Astrocyte (in vitro differentiated cells and primary cell): ENCODE data around the gene RAB3D. TPM values are rescaled to one million over a fixed set of nuclear protein-coding genes. Genes with fewer than 3 reads are reported as not detected.

Experiments
- DNase-seq: peaks from one replicate; pipeline ENCODE4 v3.0.0-alpha.2; 2010; ENCODE audit warnings: low read depth
- FAIRE-seq: peaks from 2 replicates; lab custom pipeline; 2011; peaks lifted over from hg19 to GRCh38; lab: Jason Lieb, UNC
- H2AFZ ChIP-seq: 2 replicates; pipeline ENCODE4 v1.6.0; 2012; ENCODE audit warnings: low read depth, low read length, inconsistent platforms
- H3K27ac ChIP-seq: 2 replicates; pipeline ENCODE4 v1.5.1; 2011; ENCODE audit warnings: low read depth, low read length, inconsistent platforms
- H3K27me3 ChIP-seq: 2 replicates; pipeline ENCODE4 v1.6.0; 2011; ENCODE audit warnings: low read length, inconsistent platforms; ENCODE audit not compliant: insufficient read depth
- H3K36me3 ChIP-seq: 2 replicates; pipeline ENCODE4 v1.5.1; 2011; ENCODE audit warnings: low read length, inconsistent platforms; ENCODE audit not compliant: insufficient read depth
- H3K4me1 ChIP-seq: 2 replicates; pipeline ENCODE4 v1.5.1; 2011; ENCODE audit warnings: low read length, inconsistent platforms; ENCODE audit not compliant: insufficient read depth
- H3K4me2 ChIP-seq: 2 replicates; pipeline ENCODE4 v1.6.0; 2012; ENCODE audit warnings: low read length, inconsistent platforms
- H3K4me3 ChIP-seq: 2 replicates; pipeline ENCODE4 v1.5.1; 2011; ENCODE audit warnings: low read depth, mild to moderate bottlenecking, low read length, inconsistent platforms; ENCODE audit not compliant: insufficient read depth
- H3K79me2 ChIP-seq: 2 replicates; pipeline ENCODE4 v1.6.0; 2012; ENCODE audit warnings: mild to moderate bottlenecking, low read length, inconsistent platforms; ENCODE audit not compliant: insufficient read depth
- H3K9ac ChIP-seq: 2 replicates; pipeline ENCODE4 v1.6.0; 2012; ENCODE audit warnings: mild to moderate bottlenecking, low read length, inconsistent platforms
- H3K9me3 ChIP-seq: 2 replicates; pipeline ENCODE4 v1.5.1; 2012; ENCODE audit warnings: low read depth, mild to moderate bottlenecking, low read length, inconsistent platforms; ENCODE audit not compliant: insufficient read depth
- H4K20me1 ChIP-seq: 2 replicates; pipeline ENCODE4 v1.6.0; 2012; ENCODE audit warnings: low read length, inconsistent platforms; ENCODE audit not compliant: insufficient read depth
- H3K27ac Mint-ChIP-seq: one replicate; pipeline ENCODE4 v1.8.0; 2021; ENCODE audit warnings: mild to moderate bottlenecking, mixed read lengths; ENCODE audit not compliant: unreplicated experiment
- H3K27me3 Mint-ChIP-seq: one replicate; pipeline ENCODE4 v1.8.0; 2021; ENCODE audit warnings: low read depth, mixed read lengths; ENCODE audit not compliant: unreplicated experiment
- H3K36me3 Mint-ChIP-seq: one replicate; pipeline ENCODE4 v1.8.0; 2021; ENCODE audit warnings: low read depth, mixed read lengths; ENCODE audit not compliant: unreplicated experiment
- H3K4me1 Mint-ChIP-seq: one replicate; pipeline ENCODE4 v1.8.0; 2021; ENCODE audit warnings: low read depth, mixed read lengths; ENCODE audit not compliant: unreplicated experiment
- H3K4me3 Mint-ChIP-seq: one replicate; pipeline ENCODE4 v1.8.0; 2021; ENCODE audit warnings: mild to moderate bottlenecking, moderate library complexity, mixed read lengths; ENCODE audit not compliant: unreplicated experiment
- H3K9me3 Mint-ChIP-seq: one replicate; pipeline ENCODE4 v1.8.0; 2021; ENCODE audit warnings: mild to moderate bottlenecking, mixed read lengths; ENCODE audit not compliant: unreplicated experiment
- EZH2 ChIP-seq: IDR thresholded peaks from 2 replicates; pipeline ENCODE4 v1.6.1; 2012; ENCODE audit warnings: mild to moderate bottlenecking, low read length, inconsistent platforms; ENCODE audit not compliant: insufficient read depth
- total RNA-seq: library from RNA; stranded (reverse); gene quantifications from 2 replicates; pipeline ENCODE4 v1.2.1, GENCODE V29; 2021
- TF ChIP-seq, protein P1 (sequence below): IDR thresholded peaks from 2 replicates; pipeline ENCODE4 v1.5.1; 2011; ENCODE audit warnings: low read depth, mild to moderate bottlenecking, inconsistent platforms, low read length, moderate library complexity; ENCODE audit not compliant: insufficient read depth

The RAB3D gene
- total RNA-seq, 1 donor from 2014 or later, result 14.4 TPM

DNA sequence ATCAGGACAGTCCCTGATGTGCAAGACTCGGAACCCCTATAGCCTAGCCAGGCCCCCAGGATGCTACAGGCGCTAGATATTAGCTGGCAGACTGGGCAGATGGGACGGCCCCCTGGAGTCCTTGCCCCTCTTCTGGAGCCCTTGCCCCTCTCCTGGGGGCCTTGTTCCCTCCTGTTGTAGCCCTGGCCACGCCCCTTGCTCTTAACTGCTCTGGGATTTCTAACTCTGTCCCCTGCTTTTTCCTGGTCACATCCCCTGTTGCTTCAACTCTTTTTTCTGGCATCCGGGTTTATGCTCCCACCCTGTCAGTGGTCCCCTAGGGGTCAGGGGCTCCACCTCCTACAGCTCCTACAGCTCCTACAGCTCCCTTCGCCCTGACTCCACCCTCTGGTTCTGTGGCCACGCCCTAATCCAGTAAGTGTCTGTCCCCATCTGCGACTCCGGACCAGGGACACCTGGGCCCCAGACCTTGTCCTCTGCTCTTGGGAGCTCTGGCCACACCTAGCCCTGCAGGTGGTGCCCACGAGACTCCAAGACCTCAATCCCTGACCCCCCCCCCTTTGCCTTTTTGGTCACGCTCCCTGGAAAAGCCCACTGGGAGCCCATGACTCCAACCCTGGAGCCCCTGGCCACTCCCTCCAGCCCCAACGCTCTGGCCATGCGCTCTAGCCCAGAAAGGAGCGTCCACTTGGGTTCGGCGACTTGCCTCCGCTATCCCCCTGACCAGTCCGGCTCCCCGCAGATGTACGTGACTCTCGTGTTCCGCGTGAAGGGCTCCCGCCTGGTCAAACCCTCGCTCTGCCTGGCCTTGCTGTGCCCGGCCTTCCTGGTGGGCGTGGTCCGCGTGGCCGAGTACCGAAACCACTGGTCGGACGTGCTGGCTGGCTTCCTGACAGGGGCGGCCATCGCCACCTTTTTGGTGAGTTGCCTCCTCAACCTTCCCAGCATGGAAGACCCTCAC lies 22.6 kb upstream of the RAB3D start:
- Histone ChIP-seq H4K20me1 (peaks cover 29% of the 10 kb centered on the region), H3K36me3 (no peaks in the 10 kb centered on the region), H3K9ac (no peak overlapping the region), H2AFZ (no peak overlapping the region), H3K27ac (no peak overlapping the region), H3K27me3 (no peaks in the 10 kb centered on the region), H3K79me2 (no peaks in the 10 kb centered on the region), H3K9me3 (no peaks in the 10 kb centered on the region), H3K4me3 (no peak overlapping the region), H3K4me2 (no peak overlapping the region), H3K4me1 (no peaks in the 10 kb centered on the region)
- Mint-ChIP-seq H3K27me3 (peaks cover 6% of the 10 kb centered on the region), H3K36me3 (peaks cover 23% of the 10 kb centered on the region), H3K4me1 (no peaks in the 10 kb centered on the region), H3K9me3 (no peaks in the 10 kb centered on the region), H3K4me3 (peak overlapping the region; percentile 34), H3K27ac (no peak overlapping the region)
- TF ChIP-seq, protein P1, sequence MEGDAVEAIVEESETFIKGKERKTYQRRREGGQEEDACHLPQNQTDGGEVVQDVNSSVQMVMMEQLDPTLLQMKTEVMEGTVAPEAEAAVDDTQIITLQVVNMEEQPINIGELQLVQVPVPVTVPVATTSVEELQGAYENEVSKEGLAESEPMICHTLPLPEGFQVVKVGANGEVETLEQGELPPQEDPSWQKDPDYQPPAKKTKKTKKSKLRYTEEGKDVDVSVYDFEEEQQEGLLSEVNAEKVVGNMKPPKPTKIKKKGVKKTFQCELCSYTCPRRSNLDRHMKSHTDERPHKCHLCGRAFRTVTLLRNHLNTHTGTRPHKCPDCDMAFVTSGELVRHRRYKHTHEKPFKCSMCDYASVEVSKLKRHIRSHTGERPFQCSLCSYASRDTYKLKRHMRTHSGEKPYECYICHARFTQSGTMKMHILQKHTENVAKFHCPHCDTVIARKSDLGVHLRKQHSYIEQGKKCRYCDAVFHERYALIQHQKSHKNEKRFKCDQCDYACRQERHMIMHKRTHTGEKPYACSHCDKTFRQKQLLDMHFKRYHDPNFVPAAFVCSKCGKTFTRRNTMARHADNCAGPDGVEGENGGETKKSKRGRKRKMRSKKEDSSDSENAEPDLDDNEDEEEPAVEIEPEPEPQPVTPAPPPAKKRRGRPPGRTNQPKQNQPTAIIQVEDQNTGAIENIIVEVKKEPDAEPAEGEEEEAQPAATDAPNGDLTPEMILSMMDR, result no peak
- TF ChIP-seq EZH2, result no peak
- FAIRE-seq (no peak), DNase-seq (no peak)

DNA sequence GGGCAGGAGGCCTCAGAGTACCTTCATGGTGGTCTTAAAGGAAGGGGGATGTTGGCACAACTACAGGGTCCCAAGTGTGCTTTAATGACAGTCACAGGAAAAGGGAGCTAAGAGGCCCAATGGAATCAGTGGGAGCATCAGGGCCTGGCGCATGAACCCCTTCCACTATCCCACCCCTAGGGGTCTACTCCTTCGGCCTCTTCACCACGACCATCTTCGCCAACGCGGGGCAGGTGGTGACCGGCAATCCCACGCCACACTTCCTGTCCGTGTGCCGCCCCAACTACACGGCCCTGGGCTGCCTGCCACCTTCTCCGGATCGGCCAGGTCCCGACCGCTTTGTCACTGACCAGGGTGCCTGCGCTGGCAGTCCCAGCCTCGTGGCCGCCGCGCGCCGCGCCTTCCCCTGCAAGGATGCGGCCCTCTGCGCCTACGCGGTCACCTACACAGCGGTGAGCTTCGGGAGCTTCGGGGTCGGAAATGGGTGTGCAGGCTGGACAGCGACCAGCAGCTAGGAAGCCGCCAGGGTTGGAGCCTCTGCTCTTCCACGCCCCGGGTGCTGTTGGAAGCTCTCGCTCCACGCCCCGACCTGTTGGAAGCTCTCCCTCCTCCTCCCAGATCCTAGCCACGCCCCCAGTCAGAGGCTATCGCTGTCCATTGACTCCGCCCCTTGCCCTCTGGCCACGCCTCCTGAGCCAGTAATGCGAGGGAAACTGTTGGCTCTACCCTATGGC lies 21.7 kb upstream of the RAB3D start:
- H3K9ac ChIP-seq, result no peak overlapping the region
- H3K9me3 Mint-ChIP-seq, result no peaks in the 10 kb centered on the region
- H3K27ac Mint-ChIP-seq, result no peak overlapping the region
- no peaks in the 10 kb centered on the region for H3K4me1 Mint-ChIP-seq
- H3K4me2 ChIP-seq, result no peak overlapping the region
- H3K9me3 ChIP-seq, result no peaks in the 10 kb centered on the region
- peaks cover 1% of the 10 kb centered on the region for H3K4me1 ChIP-seq
- FAIRE-seq (no peak), DNase-seq (no peak)
- peaks cover 37% of the 10 kb centered on the region for H4K20me1 ChIP-seq
- peaks cover 25% of the 10 kb centered on the region for H3K36me3 Mint-ChIP-seq
- no peaks in the 10 kb centered on the region for H3K27me3 ChIP-seq
- peaks cover under 1% of the 10 kb centered on the region for H3K79me2 ChIP-seq
- no peak overlapping the region for H3K4me3 ChIP-seq
- H2AFZ ChIP-seq, result no peak overlapping the region
- no peak overlapping the region for H3K27ac ChIP-seq
- peaks cover 6% of the 10 kb centered on the region for H3K27me3 Mint-ChIP-seq
- no peak for TF ChIP-seq EZH2
- TF ChIP-seq, protein P1, result no peak
- no peaks in the 10 kb centered on the region for H3K36me3 ChIP-seq
- H3K4me3 Mint-ChIP-seq, result no peak overlapping the region
